GM23248 (cell line): Measurements from ENCODE around the gene QRFP.

ENCODE experiments used
- EZH2 ChIP-seq: fragments of 200-600 bp; sonication (generic); IDR thresholded peaks from 2 replicates; pipeline ENCODE4 v1.6.1; 2018; ENCODE audit warnings: antibody characterized with exemption, mild to moderate bottlenecking; ENCODE audit not compliant: insufficient read depth, poor library complexity, severe bottlenecking
- EZH2phosphoT487 ChIP-seq: fragments of 200-600 bp; sonication (generic); IDR thresholded peaks from 2 replicates; pipeline ENCODE4 v1.6.1; 2018; ENCODE audit warnings: antibody characterized with exemption, moderate library complexity, mild to moderate bottlenecking, low read depth; ENCODE audit not compliant: insufficient read depth

GRCh38 chr9:130897848-130898551 lies 1.4 kb upstream of the QRFP start:
- TF ChIP-seq EZH2 (no peak), EZH2phosphoT487 (no peak)
